GM18861 (cell line): ENCODE results near the gene CYSTM1.

Experiments
- ATAC-seq: cut with Tn5 transposase; IDR thresholded peaks from one replicate; pipeline ENCODE4 v1.9.1; 2021; ENCODE audit not compliant: unreplicated experiment

The CYSTM1 gene, protein sequence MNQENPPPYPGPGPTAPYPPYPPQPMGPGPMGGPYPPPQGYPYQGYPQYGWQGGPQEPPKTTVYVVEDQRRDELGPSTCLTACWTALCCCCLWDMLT

DNA sequence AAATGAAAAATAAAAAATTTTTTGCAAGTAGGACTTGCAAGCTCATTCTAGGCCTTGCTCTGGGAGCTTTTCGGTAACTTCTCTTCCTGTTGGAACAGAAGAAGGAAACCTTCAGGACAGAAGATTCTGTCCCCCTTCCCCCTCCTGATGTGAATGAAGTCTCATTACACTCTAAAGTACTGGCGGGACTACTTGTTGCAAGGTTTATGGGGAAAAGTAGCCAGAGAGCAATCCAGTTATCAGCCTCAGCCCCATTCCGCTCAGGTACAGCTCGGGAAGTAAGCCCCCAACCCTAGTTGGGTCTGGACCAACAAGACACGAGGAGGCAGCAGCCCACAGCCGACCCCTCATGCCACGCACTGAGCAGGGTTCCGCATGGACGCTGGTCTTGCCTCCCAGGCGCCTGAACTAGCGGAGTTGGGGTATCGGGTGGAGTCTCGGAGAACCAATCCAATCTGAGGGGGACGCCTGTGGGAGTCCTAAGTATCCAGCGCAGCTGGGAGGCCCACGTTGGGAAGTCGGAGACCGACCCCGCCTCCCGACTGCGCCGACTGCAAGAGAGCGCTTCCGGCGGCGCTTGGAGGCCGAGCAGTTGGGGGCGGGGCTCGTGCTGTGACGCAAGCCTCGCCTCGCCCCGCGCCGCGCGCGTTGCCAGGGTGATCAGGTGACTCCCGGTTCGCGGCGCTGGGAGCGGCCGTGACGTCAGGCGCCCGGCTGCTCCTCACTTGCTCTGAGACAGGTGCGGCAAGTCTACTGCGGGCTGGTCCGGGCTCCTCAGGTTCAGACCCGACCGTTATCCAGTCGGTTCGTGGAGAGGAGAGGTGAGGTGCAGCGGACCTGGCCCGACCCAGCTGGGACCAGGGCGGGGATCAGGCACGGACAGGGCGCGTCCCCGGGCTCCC lies at the start of gene CYSTM1:
Gene CYSTM1, plus strand, starts transcription at position 724 of the 902 bp plus-strand sequence. CDS start 19,278 bp downstream, outside the sequence.
- ATAC-seq, result peak; percentile 86

DNA sequence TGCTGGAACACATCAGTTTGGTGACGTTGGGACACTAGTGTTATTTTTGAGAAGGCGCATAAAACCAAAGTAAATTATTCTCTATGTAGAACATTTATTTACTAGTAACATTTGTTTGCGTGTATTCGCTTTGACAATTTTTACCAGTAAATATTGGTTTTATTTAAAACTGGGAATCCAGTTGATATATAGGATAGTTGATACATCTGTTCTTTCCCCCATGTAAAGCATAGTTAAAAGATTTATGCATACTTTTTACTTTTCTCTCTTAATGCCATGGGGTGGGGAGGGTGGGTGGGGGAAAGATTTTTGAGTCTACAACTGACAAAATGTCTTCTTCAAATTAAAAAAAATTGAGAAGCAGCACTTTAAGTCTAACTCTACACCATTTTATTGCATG lies 49.4 kb upstream of the CYSTM1 start, which contains the start of gene IGIP:
Gene IGIP, plus strand, starts transcription at position 301 of the 400 bp plus-strand sequence. CDS start 2,540 bp downstream, outside the sequence.
- no peak for ATAC-seq

DNA sequence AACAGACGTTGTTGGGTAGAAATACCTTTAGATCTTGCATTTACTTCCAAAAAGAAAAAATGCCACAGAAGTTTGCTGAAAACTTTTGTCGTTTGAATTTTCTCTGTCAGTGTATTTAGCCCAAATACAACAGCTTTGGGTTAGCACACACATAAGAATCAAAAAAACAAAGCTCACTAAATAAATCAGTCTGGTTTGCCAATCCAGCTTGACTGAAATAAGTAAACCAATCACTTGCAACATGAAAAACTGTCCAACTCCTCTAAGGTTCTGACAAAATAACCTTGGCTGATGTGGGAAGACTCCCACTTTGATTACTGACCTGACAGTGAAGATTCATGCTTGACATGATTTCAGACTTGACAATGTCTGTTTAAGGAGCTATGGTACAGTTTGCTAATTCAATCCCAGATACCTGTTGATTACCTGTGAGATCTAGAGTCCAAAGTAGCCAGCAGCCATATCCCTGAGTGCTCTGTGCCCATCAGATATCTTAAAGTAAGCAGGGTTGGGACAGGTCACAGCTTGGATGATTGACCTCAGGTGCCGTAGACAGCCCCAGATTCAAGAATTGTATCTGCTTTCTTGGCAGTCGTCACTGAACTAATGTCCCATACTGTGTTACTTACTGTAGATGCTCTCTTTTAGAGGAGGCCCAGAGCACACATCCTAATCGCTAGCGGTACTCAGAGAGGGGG lies 48.5 kb upstream of the CYSTM1 start:
- ATAC-seq, result no peak

DNA sequence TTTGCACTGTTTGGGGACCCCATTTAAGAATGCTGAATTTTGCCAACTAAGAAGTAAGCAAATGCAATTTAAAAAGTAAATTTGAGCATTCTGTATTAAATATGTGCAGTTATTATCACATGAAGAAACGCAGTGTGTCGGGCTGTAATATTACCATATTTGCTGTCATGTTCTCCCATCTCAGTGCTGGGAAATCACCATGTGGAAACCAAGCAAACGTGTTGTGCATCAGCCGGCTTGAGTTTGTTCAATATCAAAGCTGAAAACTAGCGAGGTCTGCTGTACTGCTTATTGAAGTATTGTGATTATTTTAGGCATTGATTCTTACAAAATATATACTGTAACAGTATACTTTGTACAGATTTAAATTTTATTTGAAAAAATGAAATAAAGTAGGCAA lies 46.6 kb upstream of the CYSTM1 start:
- no peak for ATAC-seq

DNA sequence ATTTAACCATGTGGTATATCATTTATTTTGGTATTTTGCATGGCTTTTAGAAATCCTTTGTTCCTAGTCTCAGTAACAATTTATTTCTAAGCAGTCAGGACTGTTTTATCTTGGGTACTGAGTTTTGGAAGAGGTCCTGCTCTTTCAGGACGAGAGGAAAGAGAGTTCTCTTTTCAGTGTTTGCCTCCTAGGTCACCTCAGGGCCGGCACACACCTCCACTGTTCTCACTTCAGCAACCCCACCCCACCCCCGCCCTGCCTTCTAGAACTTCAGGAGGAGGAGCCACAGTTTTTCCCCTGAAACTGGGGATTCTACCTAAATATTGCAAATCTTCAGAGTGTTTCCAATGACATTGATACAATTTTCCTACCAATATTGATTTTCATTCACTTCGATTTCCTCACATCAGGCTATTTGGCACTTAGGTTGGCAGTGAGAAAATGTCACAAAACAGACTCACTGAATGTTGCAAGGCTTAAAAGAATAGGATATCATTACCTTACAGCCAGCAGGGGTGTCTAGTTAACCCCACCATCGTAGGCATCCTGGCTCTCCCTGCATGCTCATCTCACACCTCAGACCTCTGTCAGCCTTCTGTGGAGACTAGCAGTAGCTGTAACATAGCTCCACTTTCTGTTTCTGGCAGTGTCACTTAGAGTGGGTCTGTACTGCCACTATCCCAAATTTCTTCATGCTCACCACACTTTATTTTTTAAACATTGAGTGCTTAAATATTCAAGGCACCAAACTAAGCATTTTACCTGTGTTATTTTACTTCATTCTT lies 43.8 kb upstream of the CYSTM1 start:
- ATAC-seq, result no peak

DNA sequence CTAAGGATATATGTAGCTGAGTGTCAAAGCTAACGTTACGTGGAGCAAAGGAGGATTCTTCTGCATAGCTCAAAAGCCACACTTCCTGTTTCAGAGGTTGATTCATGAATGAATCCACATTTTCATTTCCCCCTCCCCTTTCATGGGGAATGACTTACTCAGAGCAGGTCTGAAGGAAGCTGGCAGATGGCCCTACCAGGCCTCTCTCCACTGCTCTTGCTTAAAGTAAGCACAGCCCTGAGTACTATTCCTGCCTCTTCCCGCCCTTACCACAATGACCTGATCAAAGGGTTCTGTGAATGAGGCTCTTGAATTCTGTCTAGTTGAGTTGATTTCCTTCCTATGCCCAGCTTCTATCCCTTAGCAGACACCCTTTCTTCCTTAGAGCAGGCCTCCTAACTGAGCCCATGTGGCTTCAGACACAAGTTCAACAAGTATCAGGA lies 43.0 kb upstream of the CYSTM1 start:
- ATAC-seq, result no peak

DNA sequence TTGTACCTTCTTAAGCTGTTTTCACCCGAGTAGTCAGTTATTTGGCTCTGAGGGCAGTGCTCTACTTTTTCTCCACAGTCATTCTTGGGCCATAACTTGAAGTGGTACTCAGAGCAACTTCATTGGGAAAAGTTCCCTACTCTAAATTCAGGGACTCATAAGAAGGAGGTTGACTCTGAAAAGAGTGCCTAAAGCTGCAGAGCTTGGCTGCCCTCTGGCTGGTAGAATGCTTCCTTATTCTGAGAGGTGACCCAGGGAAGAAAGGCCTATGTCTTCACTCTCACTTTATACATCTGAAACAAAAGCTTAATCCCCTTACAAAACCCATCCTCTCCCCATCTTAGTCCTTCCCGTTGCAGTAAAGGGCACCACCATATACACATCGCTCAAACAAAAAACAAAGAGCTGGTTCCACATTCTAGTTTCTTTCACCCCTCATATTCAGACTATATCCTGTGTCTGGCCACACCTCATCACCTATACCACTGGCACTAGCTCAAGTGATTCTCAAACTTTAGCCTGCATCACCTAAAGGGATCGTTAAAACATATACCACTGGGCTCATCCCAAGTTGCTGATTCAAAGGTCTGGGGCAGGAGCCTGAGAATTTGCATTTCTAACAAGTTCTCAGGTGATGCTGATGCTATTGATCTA lies 41.3 kb upstream of the CYSTM1 start:
- ATAC-seq, result no peak

DNA sequence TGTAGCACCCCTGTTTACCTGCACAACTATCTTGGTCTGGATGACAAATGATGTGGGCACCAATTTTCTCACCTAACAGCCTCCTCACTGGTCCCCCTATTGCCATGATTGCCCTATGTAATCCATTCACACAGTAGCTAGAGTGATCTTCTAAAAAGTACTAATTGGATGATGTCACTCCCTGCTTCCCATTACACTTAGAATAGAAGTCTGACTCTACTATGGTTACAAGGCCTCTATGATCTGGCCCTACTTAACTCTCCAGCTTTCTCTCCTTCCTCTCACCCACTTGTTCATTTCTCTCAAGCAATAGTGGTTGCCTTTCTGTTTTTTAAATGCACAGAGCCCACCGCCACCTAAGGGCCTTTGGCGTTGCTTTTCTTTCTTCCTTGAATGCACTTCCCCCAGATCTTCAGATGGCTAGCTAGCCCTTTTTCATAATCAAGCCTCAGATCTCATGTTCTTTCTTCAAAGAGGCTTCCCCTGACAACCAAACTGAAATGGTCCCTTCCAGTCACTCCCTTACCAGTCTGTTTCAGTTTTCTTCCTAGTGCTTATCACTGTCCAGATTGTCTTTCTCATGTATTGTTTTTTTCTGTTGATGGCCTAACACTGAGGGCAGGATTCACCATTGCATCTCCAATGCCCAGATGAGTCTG lies 40.6 kb upstream of the CYSTM1 start:
- no peak for ATAC-seq

DNA sequence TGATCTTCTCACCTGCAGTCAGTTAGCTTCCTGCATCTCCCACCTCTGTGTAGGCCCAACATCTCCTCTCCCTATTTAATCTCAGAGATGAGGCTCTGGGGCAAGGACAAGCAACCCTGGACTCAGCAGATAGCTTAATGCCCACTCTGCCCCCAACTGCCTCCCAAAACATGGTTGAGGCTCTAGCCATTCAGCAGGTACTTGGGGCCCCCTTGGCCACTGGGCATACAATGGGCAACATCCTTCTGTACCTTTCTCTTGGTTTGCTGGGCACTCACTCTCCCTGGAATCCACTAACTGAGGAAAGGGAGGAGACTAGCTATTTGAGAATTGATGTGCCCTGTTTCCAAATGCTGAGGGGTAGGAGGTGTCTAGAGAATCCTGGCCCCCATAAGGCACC lies 39.9 kb upstream of the CYSTM1 start:
- no peak for ATAC-seq

DNA sequence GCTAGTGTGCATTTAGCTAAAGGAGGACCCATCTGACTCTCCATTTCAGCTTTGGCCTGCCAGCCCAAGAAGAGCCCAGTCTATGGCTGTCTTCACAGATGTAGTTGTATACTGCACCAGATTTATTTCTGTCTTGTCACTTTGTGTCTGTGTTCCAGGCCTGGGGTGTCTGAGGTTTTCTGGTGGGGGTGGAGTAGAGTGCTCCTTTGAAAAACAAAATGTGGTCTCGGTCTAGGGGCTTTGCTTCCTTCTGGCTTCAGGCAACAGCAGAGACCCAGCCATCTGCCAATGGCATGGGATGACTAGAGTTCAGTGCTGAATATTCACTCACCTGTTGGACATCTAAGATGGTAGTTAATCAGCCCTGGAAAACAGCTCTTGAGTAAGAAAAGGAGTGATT lies 38.4 kb upstream of the CYSTM1 start:
- no peak for ATAC-seq

DNA sequence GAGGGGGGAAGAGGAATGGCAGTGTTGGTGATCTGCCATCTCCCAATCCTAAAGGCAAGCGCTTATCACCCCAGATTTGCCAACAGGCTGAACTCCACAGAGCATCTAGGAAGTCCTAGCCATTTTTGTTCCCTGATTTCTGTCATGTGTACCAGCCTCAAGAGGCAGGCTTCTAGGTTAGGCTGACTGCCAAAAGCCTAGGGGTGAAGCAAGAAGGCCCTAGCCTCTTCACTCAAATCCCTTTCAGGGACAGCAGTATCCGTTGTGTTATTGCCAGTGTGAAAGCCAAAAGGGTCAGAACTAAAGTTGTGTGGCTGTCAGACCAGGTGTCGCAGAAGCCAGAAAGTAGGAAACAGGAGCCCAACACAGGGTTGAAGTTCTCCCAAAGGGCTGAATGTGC lies 34.6 kb upstream of the CYSTM1 start:
- ATAC-seq, result no peak

DNA sequence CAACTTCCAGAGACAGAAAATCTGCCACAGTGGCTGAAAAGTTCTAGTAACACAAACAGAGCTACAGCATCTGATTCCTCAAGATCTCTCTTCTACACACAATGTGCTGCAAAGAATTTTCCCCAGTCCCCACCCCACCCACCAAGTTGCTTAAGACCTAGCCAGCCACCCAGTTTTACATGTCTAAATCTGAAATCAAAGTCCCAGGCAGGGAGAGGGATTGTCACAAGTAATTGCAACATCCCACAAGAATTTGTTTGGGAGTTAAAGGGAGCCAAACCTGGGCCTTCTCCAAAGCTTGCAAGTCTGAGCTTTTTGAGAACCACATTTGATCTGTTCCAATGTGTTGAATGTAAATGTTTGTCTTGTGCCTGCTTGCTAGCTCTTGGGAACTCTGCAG lies 33.7 kb upstream of the CYSTM1 start:
- ATAC-seq, result no peak

DNA sequence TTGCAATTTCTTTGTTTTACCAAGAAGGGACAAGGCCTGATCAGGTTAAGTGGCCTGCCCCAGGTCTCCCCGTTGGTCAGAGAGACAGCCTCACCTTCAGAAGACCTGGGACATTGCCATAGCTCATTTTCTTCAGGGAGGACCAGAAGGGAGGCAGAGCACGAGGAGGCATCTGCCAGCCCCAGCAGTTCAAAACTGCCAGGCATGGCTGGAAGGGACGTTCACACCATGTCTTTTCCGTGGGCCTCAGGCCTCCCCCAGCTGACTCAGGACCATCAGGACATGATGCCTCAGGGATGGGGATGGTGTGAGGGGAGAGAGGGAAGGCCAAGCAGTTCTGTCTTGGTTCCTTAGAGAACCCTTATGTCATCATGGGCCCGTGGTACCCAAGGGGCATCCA lies 32.7 kb upstream of the CYSTM1 start:
- ATAC-seq, result no peak

DNA sequence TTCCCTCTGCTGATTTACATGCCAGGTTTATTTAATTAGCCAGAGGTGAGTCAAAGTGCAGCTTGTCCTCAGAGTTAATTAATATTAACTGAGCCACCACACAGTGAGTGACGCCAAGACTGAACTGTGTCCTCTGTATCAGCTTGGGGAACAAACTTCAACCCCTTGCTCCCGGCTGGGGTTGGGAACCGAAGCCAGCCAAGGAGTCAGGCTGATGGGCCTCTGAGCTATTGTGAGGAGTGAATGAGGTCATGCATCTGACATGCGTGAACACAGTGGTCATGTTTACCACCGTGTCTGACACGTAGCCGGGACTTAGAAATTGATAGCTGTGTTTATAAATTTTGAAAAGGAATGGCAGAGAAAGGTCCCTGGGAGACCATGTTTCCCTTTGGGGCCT lies 32.1 kb upstream of the CYSTM1 start:
- ATAC-seq, result no peak

DNA sequence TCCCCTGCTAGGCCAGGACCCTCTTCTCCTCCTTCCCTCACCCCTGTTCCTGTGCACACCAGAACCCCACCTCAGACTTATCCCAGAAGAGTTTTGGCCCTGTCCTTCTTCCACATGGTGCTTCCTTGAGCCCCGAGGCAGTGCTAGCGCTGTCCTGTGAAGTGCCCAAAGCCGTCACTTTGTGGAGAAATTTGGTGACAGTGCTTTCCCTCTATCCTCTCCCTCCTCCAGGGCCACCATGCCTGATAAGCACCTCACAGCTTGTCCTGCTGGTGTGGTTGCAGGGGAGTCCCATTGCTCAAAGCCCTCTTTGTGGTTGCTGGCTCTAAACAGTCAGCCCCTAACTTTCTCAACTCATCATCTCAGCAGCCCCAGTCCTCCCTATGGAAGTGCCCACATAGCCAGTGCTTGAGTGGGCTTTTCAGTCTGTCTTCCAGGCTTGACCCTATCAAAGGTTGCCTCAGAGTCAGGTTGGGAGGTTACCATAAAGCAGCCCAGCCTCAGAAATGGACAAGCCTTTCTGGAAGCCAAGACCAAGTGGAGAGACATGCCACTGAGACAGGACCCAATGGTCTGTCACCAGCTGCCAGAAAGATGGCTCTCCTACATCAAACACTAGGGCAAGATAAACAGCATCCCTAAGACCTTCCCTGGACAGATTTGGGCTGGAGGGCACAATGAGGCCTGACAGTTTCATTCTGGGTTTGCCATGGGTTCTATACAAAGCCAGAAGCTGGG lies 31.3 kb upstream of the CYSTM1 start:
- no peak for ATAC-seq

DNA sequence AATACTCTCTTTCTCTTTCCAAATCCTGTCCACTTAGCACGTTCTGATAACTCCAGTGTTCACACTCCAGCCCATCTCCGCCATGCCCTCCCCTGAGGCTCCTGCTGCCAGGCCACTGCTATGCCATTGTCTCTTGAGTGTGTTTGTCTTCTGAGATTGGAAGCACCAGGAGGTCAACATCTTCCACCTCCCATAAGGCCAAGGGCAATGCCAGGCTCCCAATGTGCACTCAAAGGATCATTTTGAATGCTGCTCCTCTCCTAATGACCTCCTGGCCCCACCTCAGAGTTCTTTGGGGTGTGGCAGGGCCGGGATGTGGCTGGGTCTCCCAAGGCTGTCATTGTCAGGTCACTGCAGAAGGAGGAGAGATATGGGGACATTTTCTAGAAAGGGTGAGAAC lies 29.7 kb upstream of the CYSTM1 start:
- ATAC-seq, result no peak

DNA sequence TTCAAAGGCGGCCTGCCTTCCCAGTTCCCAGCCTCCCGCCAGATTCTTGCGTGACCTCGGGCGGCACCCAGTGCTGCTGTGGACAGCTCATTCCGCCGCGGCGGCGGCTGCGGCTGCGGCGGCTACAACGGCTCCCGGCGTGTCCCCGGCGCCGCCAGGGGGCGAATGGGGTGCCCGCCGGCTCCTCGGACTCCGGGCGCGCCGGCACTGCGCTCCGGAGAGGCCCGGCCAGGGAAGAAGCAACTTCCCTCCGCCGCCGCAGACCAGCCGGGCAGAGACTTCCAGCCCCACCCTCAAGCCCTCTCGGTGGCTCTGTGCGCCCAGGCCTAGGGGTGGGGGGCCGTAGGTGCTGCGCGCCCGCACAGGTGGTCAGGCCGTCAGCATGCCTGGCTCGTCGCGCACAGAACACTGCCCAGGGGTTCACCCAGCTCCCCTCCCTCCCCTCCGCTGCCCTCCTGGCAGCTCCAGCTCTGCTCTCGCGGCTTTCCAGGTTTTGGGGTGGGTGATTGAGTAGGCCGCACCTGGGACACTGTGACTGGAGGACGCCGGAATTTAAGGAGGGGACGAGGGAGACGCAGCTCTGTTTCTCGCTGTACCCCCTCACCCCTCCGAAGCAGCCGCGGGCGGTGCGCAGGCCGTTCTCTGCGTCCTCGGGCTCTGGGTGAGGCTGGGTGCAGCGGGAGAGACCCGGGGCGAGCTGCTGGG lies 29.0 kb upstream of the CYSTM1 start:
- ATAC-seq, result no peak

DNA sequence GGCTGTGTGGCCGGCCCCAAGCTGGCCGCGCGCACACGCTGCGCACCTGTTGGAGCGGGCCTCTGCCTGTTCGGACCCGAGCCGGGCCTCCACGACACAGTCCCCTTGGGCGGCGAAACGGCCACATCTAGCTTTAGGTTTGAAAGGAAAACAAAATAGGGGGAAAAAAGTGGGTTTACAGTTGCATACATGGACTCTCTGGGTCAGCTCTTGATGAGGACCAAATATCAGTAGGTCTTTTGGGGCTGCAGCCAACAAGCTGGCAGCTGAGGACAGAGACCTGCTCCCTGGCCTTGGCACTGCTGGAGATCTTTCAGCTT lies 28.5 kb upstream of the CYSTM1 start:
- no peak for ATAC-seq

DNA sequence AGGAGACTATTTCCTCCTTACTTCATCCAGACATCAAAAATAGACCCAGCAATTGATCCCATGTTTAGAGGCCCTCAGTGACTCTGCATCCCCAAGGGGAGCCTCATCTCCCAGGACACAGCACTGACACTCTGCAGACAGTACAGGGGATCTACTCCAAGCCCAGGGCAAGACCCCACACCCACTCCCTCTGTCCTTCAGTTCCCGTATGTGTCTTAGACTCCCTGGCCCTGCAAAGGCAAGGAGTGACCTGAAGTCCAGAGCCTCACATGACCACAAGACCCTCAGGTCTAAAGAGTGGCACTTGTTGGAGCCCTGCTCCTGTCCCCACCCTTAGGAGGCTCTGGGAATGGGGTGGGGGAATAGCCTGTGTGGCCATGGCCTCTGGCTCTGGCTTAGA lies 27.5 kb upstream of the CYSTM1 start:
- no peak for ATAC-seq
